Neutrophil (primary cell): ENCODE results near the gene NOS3.

Experiments used
- H3K27ac ChIP-seq: fragments of 200-600 bp; sonication (generic); 2 replicates; pipeline ENCODE4 v1.5.1; 2016; ENCODE audit warnings: mild to moderate bottlenecking, moderate library complexity
- H3K27me3 ChIP-seq: fragments of 200-600 bp; sonication (generic); 2 replicates; pipeline ENCODE4 v1.6.0; 2016; ENCODE audit warnings: mild to moderate bottlenecking
- H3K36me3 ChIP-seq: fragments of 200-600 bp; sonication (generic); 2 replicates; pipeline ENCODE4 v1.5.1; 2017
- H3K4me1 ChIP-seq, 2 experiments: fragments of 200-600 bp in 1 of 2; sonication (generic) in 1 of 2; 1 replicate in 1 of 2; 2 replicates in 1 of 2; pipeline versions ENCODE4 v1.5.1 to v1.6.1; 2013 to 2016; ENCODE audit warnings: low read depth in 1 of 2, low read length in 1 of 2, mild to moderate bottlenecking in 1 of 2, moderate library complexity in 1 of 2; ENCODE audit not compliant: control insufficient read depth in 1 of 2, insufficient read depth in 1 of 2
- H3K4me3 ChIP-seq, 2 experiments: fragments of 200-600 bp in 1 of 2; sonication (generic) in 1 of 2; 1 replicate in 1 of 2; 2 replicates in 1 of 2; pipeline ENCODE4 v1.5.1; 2013 to 2016; ENCODE audit warnings: low read depth in 1 of 2, low read length in 1 of 2, mild to moderate bottlenecking in 1 of 2, moderate library complexity in 1 of 2
- H3K9me3 ChIP-seq: fragments of 200-600 bp; sonication (generic); 2 replicates; pipeline ENCODE4 v1.5.1; 2016
- TF ChIP-seq, protein P1 (sequence below): fragments of 200-600 bp; sonication (generic); IDR thresholded peaks from 2 replicates; pipeline ENCODE4 v1.5.1; 2016; ENCODE audit warnings: antibody characterized with exemption

NOS3 gene

GRCh38 chr7:150962553-150963399 is 28.0 kb upstream of the NOS3 start:
- no peak overlapping the region for H3K4me3 ChIP-seq
- no peaks in the 10 kb centered on the region for H3K4me1 ChIP-seq
- peaks cover 100% of the 10 kb centered on the region for H3K27me3 ChIP-seq
- no peak overlapping the region for H3K27ac ChIP-seq
- no peaks in the 10 kb centered on the region for H3K36me3 ChIP-seq
- TF ChIP-seq, protein P1, sequence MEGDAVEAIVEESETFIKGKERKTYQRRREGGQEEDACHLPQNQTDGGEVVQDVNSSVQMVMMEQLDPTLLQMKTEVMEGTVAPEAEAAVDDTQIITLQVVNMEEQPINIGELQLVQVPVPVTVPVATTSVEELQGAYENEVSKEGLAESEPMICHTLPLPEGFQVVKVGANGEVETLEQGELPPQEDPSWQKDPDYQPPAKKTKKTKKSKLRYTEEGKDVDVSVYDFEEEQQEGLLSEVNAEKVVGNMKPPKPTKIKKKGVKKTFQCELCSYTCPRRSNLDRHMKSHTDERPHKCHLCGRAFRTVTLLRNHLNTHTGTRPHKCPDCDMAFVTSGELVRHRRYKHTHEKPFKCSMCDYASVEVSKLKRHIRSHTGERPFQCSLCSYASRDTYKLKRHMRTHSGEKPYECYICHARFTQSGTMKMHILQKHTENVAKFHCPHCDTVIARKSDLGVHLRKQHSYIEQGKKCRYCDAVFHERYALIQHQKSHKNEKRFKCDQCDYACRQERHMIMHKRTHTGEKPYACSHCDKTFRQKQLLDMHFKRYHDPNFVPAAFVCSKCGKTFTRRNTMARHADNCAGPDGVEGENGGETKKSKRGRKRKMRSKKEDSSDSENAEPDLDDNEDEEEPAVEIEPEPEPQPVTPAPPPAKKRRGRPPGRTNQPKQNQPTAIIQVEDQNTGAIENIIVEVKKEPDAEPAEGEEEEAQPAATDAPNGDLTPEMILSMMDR, result no peak
- H3K9me3 ChIP-seq, result no peaks in the 10 kb centered on the region

GRCh38 chr7:150963707-150964559 is 26.9 kb upstream of the NOS3 start:
- TF ChIP-seq, protein P1, result no peak
- no peak overlapping the region for H3K27ac ChIP-seq
- H3K36me3 ChIP-seq, result no peaks in the 10 kb centered on the region
- H3K4me1 ChIP-seq, result no peaks in the 10 kb centered on the region
- H3K27me3 ChIP-seq, result peaks cover 100% of the 10 kb centered on the region
- no peaks in the 10 kb centered on the region for H3K9me3 ChIP-seq
- H3K4me3 ChIP-seq, result no peak overlapping the region

- Histone ChIP-seq H3K27ac (no peak overlapping the region), H3K4me1 (no peaks in the 10 kb centered on the region), H3K36me3 (no peaks in the 10 kb centered on the region), H3K4me3 (no peak overlapping the region), H3K9me3 (no peaks in the 10 kb centered on the region), H3K27me3 (peaks cover 100% of the 10 kb centered on the region)
- TF ChIP-seq, protein P1, result no peak
Measured at GRCh38 chr7:150964593-150965111, 26.2 kb upstream of the NOS3 start.

DNA sequence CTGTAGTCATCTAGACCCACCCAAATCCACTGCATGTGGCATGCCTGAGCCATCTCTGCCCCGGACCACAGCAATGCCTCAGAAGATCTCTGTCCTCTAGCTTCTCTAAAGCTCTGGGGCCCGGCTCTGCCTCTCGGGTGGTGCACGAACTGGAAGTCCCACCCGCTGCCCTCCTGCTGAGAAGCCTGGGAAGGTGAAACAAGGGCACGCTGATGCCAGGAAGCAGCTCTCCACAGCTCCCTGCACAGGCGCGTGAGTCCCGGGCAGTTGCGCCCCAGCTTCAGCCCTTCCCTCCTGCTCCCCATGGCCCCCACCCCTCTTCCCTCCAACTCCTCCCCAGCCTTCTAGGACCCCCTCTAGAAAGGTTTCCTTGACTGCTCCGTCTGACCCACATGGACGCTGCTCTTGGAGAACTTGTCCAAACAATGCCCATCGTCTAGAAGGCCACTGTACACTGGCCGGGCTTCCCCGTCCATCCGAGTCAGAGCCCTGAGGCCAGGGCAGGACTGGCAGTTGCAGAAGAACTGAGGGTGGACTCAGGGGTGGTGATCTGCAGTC is 25.5 kb upstream of the NOS3 start:
- Histone ChIP-seq H3K27ac (no peak overlapping the region), H3K9me3 (no peaks in the 10 kb centered on the region), H3K27me3 (peaks cover 99% of the 10 kb centered on the region), H3K4me1 (no peaks in the 10 kb centered on the region), H3K4me3 (no peak overlapping the region), H3K36me3 (no peaks in the 10 kb centered on the region)
- TF ChIP-seq, protein P1, result no peak

- TF ChIP-seq, protein P1, result no peak
- Histone ChIP-seq H3K27me3 (peaks cover 99% of the 10 kb centered on the region), H3K4me1 (no peaks in the 10 kb centered on the region)
Measured at GRCh38 chr7:150966002-150966401, 24.8 kb upstream of the NOS3 start.

More at GRCh38 chr7:150966002-150966401, 24.8 kb upstream of the NOS3 start:
- Histone ChIP-seq H3K36me3 (no peaks in the 10 kb centered on the region), H3K4me3 (no peak overlapping the region), H3K9me3 (no peaks in the 10 kb centered on the region), H3K27ac (no peak overlapping the region)
